ENCODE measurements around the gene NR2F1-AS1.

DNA sequence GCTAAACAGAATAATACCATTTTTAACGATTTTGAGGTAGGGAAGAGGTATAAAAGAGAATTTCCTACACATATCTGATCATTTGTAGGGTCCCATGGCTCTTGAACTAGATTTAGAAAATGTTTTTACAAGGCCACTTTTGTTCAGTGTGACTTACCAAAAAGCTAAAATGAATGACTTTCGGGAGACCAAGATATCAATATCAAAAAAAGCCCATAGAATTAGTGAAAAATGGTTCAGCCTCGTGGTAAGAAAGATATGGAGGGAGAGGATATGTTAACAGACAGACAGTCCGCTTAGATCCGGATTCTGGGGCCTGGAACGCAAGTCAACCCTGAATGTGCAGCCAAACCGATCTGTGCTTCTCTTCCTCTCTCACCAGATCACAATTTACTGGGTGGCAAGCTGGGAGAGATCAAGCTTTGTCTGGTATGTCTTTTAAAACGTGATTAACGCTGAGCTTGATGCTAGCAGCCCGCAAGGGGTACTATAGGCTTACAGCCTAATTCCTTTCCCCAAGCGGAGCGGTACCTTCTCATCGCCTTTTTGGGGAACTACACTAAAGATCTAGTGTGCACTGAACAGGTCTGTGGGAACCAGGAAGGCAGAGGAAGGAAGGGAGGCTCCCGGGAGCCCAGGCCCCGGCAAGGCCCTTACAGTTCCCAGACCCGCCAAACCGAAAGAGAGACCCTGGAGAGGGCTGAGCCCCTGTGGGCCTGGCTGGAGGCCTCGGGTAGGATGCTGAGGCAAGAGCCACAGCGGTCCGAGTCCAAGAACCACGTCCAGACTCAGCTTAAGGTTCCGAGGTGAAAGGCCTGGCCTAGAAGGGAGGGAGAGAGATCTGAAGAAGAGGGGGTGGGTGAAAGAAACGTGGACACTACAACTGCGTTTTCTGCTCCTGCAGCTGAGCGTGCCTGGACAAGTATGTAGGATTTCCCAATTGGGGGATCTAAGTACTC is 2.9 kb downstream of the NR2F1-AS1 start:
- TF ChIP-seq, protein P1, sequence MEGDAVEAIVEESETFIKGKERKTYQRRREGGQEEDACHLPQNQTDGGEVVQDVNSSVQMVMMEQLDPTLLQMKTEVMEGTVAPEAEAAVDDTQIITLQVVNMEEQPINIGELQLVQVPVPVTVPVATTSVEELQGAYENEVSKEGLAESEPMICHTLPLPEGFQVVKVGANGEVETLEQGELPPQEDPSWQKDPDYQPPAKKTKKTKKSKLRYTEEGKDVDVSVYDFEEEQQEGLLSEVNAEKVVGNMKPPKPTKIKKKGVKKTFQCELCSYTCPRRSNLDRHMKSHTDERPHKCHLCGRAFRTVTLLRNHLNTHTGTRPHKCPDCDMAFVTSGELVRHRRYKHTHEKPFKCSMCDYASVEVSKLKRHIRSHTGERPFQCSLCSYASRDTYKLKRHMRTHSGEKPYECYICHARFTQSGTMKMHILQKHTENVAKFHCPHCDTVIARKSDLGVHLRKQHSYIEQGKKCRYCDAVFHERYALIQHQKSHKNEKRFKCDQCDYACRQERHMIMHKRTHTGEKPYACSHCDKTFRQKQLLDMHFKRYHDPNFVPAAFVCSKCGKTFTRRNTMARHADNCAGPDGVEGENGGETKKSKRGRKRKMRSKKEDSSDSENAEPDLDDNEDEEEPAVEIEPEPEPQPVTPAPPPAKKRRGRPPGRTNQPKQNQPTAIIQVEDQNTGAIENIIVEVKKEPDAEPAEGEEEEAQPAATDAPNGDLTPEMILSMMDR (IDR thresholded peaks at IDR 0.05): no peak
- no peak for TF ChIP-seq POLR2A (IDR thresholded peaks at IDR 0.05)
